Cardiac fibroblast (primary cell): ENCODE results near the gene NFYA.

Source experiments
- DNase-seq, 2 donors: peaks; one replicate each; pipeline versions ENCODE4 v3.0.0 to v3.0.0-alpha.2; 2010; ENCODE audit warnings: low read depth in 2 of 2
- H3K4me3 ChIP-seq, 2 donors: replicated peaks in 1 of 2; 1 replicate in 1 of 2; 2 replicates in 1 of 2; pipeline ENCODE4 v1.5.1; 2011; ENCODE audit warnings: low read depth in 2 of 2, low read length in 2 of 2, mild to moderate bottlenecking in 2 of 2, moderate library complexity in 1 of 2
- CTCF ChIP-seq: IDR thresholded peaks from one replicate; pipeline ENCODE4 v1.5.1; 2011; ENCODE audit warnings: low read depth, mild to moderate bottlenecking, low read length, inconsistent platforms

Gene NFYA

GRCh38 chr6:41046084-41046483, 26.7 kb upstream of the NFYA start:
- no peak for TF ChIP-seq CTCF
- no peak overlapping the region for H3K4me3 ChIP-seq

GRCh38 chr6:41047306-41047705, 25.5 kb upstream of the NFYA start:
- no peak overlapping the region for H3K4me3 ChIP-seq
- no peak for DNase-seq
- no peak for TF ChIP-seq CTCF

More at GRCh38 chr6:41046084-41046483, 26.7 kb upstream of the NFYA start:
- no peak for DNase-seq

GRCh38 chr6:41047745-41048732, 24.7 kb upstream of the NFYA start:
- TF ChIP-seq CTCF: no peak
- DNase-seq: no peak
- H3K4me3 ChIP-seq: no peak overlapping the region

GRCh38 chr6:41049521-41049920, 23.3 kb upstream of the NFYA start:
- no peak for TF ChIP-seq CTCF

GRCh38 chr6:41049955-41050354, 22.8 kb upstream of the NFYA start:
- TF ChIP-seq CTCF: no peak
- no peak for DNase-seq
- H3K4me3 ChIP-seq: no peak overlapping the region

More at GRCh38 chr6:41049521-41049920, 23.3 kb upstream of the NFYA start:
- H3K4me3 ChIP-seq: no peak overlapping the region
- no peak for DNase-seq

- no peak for TF ChIP-seq CTCF
- no peak for DNase-seq
Observed at GRCh38 chr6:41050536-41050935, 22.2 kb upstream of the NFYA start.

More at GRCh38 chr6:41050536-41050935, 22.2 kb upstream of the NFYA start:
- no peak overlapping the region for H3K4me3 ChIP-seq
